Endothelial cell of umbilical vein (primary cell): ENCODE data around the gene XIRP2.

ENCODE experiments used
- CTCF ChIP-seq, 2 donors: IDR thresholded peaks; 1 replicate in 1 of 2; 2 replicates in 1 of 2; pipeline ENCODE4 v1.5.1; 2011; ENCODE audit warnings: low read length in 2 of 2, mild to moderate bottlenecking in 2 of 2, moderate library complexity in 2 of 2, control low read depth in 1 of 2, inconsistent platforms in 1 of 2, low read depth in 1 of 2; ENCODE audit not compliant: insufficient read depth in 1 of 2; ENCODE audit errors: extremely low read depth in 1 of 2
- EZH2 ChIP-seq: IDR thresholded peaks from 2 replicates; pipeline ENCODE4 v1.6.1; 2012; ENCODE audit warnings: borderline replicate concordance, low read depth, mild to moderate bottlenecking, moderate library complexity, low read length, inconsistent platforms; ENCODE audit not compliant: severe bottlenecking
- MAX ChIP-seq: IDR thresholded peaks from 2 replicates; pipeline ENCODE4 v1.6.1; 2011; ENCODE audit not compliant: insufficient read depth, insufficient read length
- POLR2A ChIP-seq: IDR thresholded peaks from 2 replicates; pipeline ENCODE4 v1.6.1; 2012; ENCODE audit warnings: low read depth, mild to moderate bottlenecking, control low read depth, low read length
- POLR2AphosphoS5 ChIP-seq: IDR thresholded peaks from 2 replicates; pipeline ENCODE4 v1.6.1; 2012; ENCODE audit warnings: low read depth, mild to moderate bottlenecking, control low read depth, low read length, moderate library complexity; ENCODE audit not compliant: insufficient read depth

- TF ChIP-seq POLR2AphosphoS5 (no peak), CTCF (IDR thresholded peaks at IDR 0.05; ENCODE audit: extremely low read depth in 1 of 2, insufficient read depth in 1 of 2, low read depth in 1 of 2, low read length in 2 of 2) (no peak), EZH2 (no peak), MAX (no peak), POLR2A (no peak)
Measured at GRCh38 chr2:166958986-166959481, 70.8 kb downstream of the XIRP2 start.
